Retinal pigment epithelial cell (primary cell): ENCODE data around the gene CFB.

Experiments used
- DNase-seq: peaks from one replicate; pipeline ENCODE4 v3.0.0-alpha.2; 2010; ENCODE audit warnings: low read depth
- H3K4me3 ChIP-seq: 2 replicates; pipeline ENCODE4 v1.5.1; 2011; ENCODE audit warnings: mild to moderate bottlenecking, low read length, control low read depth, moderate library complexity
- TF ChIP-seq, protein P1 (sequence below): conservative IDR thresholded peaks from 2 replicates; pipeline ENCODE4 v1.5.1; 2011; ENCODE audit warnings: low read depth, low read length, control low read depth, inconsistent platforms

Gene CFB

DNA sequence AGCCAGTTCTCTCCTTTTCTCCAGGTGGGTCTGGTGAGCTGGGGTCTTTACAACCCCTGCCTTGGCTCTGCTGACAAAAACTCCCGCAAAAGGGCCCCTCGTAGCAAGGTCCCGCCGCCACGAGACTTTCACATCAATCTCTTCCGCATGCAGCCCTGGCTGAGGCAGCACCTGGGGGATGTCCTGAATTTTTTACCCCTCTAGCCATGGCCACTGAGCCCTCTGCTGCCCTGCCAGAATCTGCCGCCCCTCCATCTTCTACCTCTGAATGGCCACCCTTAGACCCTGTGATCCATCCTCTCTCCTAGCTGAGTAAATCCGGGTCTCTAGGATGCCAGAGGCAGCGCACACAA lies 765 bp upstream of the CFB start:
- DNase-seq, result no peak
- H3K4me3 ChIP-seq, result no peak overlapping the region
- TF ChIP-seq, protein P1, sequence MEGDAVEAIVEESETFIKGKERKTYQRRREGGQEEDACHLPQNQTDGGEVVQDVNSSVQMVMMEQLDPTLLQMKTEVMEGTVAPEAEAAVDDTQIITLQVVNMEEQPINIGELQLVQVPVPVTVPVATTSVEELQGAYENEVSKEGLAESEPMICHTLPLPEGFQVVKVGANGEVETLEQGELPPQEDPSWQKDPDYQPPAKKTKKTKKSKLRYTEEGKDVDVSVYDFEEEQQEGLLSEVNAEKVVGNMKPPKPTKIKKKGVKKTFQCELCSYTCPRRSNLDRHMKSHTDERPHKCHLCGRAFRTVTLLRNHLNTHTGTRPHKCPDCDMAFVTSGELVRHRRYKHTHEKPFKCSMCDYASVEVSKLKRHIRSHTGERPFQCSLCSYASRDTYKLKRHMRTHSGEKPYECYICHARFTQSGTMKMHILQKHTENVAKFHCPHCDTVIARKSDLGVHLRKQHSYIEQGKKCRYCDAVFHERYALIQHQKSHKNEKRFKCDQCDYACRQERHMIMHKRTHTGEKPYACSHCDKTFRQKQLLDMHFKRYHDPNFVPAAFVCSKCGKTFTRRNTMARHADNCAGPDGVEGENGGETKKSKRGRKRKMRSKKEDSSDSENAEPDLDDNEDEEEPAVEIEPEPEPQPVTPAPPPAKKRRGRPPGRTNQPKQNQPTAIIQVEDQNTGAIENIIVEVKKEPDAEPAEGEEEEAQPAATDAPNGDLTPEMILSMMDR, result no peak

DNA sequence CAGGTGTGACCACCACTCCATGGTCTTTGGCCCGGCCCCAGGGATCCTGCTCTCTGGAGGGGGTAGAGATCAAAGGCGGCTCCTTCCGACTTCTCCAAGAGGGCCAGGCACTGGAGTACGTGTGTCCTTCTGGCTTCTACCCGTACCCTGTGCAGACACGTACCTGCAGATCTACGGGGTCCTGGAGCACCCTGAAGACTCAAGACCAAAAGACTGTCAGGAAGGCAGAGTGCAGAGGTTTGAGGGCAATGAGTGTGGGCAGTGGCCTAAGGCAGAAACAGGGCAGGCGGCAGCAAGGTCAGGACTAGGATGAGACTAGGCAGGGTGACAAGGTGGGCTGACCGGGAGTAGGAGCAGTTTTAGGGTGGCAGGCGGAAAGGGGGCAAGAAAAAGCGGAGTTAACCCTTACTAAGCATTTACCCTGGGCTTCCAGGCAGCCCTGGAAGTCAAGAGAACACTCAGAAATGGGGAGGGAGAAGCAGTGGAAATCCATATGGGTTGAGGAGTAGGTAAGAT lies 533 bp downstream of the CFB start:
- TF ChIP-seq, protein P1, result no peak
- DNase-seq, result no peak
- no peak overlapping the region for H3K4me3 ChIP-seq

DNA sequence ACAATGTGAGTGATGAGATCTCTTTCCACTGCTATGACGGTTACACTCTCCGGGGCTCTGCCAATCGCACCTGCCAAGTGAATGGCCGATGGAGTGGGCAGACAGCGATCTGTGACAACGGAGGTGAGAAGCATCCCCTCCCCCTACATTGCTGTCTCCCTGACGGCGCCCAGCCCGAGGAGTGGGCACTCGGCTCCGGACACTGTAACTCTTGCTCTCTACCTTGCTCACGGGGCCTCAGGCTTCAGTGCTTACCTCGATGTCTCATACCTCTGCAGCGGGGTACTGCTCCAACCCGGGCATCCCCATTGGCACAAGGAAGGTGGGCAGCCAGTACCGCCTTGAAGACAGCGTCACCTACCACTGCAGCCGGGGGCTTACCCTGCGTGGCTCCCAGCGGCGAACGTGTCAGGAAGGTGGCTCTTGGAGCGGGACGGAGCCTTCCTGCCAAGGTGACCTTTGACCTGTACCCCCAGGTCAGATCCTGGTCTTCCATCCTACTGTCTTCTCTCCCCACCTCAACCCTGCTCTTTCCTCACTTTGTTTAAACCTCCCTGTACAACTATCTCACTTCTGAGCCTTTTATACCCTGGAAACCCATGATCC lies 1.3 kb downstream of the CFB start:
- TF ChIP-seq, protein P1, result no peak
- no peak overlapping the region for H3K4me3 ChIP-seq
- no peak for DNase-seq

DNA sequence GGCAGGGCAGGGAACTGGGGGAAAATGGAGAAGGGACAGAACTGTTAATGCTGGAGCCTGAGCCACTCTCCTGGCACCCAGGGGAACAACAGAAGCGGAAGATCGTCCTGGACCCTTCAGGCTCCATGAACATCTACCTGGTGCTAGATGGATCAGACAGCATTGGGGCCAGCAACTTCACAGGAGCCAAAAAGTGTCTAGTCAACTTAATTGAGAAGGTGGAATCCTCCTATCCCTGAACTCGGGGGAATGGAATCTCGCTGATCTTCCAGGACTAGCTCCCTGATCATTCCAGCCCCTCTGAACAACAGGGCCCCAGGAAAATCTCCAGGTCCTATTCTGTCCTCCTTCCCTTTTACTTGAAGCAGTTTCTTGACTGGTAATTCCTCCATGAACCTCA lies 2.0 kb downstream of the CFB start:
- TF ChIP-seq, protein P1, result no peak
- DNase-seq, result no peak
- no peak overlapping the region for H3K4me3 ChIP-seq

DNA sequence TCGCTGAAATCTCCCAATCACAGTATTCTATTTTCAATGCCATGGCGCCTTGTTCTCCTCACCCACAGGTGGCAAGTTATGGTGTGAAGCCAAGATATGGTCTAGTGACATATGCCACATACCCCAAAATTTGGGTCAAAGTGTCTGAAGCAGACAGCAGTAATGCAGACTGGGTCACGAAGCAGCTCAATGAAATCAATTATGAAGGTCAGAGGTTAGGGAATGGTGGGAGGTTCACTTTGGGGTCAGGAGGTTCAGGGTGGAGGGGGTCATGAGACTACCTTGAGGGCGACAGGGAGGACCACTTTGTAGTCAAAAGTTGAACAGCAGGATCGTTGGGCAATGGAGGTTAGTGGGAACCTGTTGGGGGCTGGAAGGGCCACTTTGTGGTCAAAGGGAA lies 2.4 kb downstream of the CFB start:
- TF ChIP-seq, protein P1, result no peak
- no peak for DNase-seq
- H3K4me3 ChIP-seq, result no peak overlapping the region

DNA sequence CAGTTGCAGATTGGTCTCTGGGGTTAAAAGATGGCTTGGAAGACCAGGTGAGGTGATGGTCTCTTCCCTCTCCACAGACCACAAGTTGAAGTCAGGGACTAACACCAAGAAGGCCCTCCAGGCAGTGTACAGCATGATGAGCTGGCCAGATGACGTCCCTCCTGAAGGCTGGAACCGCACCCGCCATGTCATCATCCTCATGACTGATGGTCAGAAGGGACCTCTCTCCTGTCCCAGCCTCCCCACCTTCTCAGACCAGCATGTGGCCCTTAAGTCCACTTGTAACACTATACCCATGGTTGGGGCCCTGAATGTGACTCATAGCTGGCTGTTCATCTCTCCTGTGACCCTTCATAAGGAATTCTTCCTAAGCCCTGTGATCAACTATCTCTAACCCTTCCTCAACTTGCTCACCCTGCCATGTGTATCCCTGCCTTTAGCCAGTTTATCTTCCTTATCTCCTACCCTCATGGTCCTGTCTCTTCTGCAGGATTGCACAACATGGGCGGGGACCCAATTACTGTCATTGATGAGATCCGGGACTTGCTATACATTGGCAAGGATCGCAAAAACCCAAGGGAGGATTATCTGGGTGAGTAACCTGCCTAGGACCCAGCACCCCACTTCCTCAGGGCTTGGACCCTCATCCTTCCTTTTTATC lies 3.0 kb downstream of the CFB start:
- H3K4me3 ChIP-seq, result no peak overlapping the region
- DNase-seq, result no peak

More for the DNA sequence above, 3.0 kb downstream of the CFB start:
- TF ChIP-seq, protein P1, result no peak
